Measurements from ENCODE around the gene ACTG2.

DNA sequence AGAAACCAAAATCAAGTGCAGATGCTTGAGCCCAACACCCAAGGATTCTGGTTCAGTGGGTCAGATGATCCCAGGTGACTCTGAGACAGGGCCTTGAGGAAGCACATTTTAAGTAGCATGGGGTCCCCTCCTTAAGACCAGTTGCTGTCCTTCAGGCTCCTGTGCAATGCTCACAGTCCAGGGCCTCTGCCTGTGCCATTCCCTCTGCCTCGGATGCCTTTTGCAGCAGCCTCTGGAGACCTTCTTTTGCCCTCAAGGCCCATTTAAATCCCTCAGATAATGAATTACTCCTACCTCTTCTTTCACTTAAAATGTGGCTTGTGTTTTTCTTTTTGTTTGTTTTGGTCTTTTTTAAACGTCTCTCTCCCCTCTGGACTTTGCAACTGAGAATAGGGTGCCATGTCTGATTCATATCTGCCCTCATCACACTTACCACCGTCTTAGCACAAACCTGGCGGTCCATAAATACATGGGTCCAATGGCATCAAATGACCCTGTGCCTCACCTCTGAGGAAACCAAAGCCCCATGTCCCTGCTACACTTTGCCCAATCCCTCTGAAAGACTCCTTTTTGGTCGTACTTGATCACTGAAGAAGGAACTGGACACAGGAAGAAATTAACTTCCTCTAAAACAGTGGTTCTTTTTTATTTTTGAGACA, 14.2 kb downstream of the ACTG2 start:
- TF ChIP-seq, protein P1, sequence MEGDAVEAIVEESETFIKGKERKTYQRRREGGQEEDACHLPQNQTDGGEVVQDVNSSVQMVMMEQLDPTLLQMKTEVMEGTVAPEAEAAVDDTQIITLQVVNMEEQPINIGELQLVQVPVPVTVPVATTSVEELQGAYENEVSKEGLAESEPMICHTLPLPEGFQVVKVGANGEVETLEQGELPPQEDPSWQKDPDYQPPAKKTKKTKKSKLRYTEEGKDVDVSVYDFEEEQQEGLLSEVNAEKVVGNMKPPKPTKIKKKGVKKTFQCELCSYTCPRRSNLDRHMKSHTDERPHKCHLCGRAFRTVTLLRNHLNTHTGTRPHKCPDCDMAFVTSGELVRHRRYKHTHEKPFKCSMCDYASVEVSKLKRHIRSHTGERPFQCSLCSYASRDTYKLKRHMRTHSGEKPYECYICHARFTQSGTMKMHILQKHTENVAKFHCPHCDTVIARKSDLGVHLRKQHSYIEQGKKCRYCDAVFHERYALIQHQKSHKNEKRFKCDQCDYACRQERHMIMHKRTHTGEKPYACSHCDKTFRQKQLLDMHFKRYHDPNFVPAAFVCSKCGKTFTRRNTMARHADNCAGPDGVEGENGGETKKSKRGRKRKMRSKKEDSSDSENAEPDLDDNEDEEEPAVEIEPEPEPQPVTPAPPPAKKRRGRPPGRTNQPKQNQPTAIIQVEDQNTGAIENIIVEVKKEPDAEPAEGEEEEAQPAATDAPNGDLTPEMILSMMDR (conservative IDR thresholded peaks at IDR 0.05): no peak
- no peak for TF ChIP-seq EZH2 (IDR thresholded peaks at IDR 0.05; ENCODE audit: low read depth)
